ENCODE data around the gene LEP.

DNA sequence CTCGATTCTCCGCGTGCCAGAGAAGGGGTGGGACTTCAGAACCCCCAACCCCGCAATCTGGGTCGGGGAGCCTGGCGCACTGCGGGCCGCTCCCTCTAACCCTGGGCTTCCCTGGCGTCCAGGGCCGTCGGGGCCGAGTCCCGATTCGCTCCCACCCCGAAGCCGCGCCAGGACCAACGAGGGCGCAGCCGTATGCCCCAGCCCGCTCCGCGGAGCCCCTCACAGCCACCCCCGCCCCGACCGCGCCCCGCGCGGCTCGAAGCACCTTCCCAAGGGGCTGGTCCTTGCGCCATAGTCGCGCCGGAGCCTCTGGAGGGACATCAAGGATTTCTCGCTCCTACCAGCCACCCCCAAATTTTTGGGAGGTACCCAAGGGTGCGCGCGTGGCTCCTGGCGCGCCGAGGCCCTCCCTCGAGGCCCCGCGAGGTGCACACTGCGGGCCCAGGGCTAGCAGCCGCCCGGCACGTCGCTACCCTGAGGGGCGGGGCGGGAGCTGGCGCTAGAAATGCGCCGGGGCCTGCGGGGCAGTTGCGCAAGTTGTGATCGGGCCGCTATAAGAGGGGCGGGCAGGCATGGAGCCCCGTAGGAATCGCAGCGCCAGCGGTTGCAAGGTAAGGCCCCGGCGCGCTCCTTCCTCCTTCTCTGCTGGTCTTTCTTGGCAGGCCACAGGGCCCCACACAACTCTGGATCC lies at the start of gene LEP:
- no peak for TF ChIP-seq FOXM1 (IDR thresholded peaks at IDR 0.05; ENCODE audit: borderline replicate concordance, low read depth)
- TF ChIP-seq CEBPB (IDR thresholded peaks at IDR 0.05), result no peak
- TF ChIP-seq EP300 (IDR thresholded peaks at IDR 0.05; ENCODE audit: borderline replicate concordance), result no peak
- TF ChIP-seq YY1 (IDR thresholded peaks at IDR 0.05; ENCODE audit: low read depth), result no peak
- TF ChIP-seq, protein P1, sequence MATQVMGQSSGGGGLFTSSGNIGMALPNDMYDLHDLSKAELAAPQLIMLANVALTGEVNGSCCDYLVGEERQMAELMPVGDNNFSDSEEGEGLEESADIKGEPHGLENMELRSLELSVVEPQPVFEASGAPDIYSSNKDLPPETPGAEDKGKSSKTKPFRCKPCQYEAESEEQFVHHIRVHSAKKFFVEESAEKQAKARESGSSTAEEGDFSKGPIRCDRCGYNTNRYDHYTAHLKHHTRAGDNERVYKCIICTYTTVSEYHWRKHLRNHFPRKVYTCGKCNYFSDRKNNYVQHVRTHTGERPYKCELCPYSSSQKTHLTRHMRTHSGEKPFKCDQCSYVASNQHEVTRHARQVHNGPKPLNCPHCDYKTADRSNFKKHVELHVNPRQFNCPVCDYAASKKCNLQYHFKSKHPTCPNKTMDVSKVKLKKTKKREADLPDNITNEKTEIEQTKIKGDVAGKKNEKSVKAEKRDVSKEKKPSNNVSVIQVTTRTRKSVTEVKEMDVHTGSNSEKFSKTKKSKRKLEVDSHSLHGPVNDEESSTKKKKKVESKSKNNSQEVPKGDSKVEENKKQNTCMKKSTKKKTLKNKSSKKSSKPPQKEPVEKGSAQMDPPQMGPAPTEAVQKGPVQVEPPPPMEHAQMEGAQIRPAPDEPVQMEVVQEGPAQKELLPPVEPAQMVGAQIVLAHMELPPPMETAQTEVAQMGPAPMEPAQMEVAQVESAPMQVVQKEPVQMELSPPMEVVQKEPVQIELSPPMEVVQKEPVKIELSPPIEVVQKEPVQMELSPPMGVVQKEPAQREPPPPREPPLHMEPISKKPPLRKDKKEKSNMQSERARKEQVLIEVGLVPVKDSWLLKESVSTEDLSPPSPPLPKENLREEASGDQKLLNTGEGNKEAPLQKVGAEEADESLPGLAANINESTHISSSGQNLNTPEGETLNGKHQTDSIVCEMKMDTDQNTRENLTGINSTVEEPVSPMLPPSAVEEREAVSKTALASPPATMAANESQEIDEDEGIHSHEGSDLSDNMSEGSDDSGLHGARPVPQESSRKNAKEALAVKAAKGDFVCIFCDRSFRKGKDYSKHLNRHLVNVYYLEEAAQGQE (IDR thresholded peaks at IDR 0.05; ENCODE audit: low read depth), result no peak
- no peak for TF ChIP-seq RAD21 (IDR thresholded peaks at IDR 0.05; ENCODE audit: low read depth)
- TF ChIP-seq CREB1 (IDR thresholded peaks at IDR 0.05; ENCODE audit: low read depth), result no peak
- TF ChIP-seq EGR1 (IDR thresholded peaks at IDR 0.05), result no peak
- TF ChIP-seq, protein P2, sequence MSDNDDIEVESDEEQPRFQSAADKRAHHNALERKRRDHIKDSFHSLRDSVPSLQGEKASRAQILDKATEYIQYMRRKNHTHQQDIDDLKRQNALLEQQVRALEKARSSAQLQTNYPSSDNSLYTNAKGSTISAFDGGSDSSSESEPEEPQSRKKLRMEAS (IDR thresholded peaks at IDR 0.05), result no peak
- no peak for TF ChIP-seq NFIC (IDR thresholded peaks at IDR 0.05)
- TF ChIP-seq ZBTB7A (IDR thresholded peaks at IDR 0.05; ENCODE audit: low read depth), result no peak

All from Ishikawa (cell line).